ENCODE results near the gene GAD1.

The GAD1 gene

DNA sequence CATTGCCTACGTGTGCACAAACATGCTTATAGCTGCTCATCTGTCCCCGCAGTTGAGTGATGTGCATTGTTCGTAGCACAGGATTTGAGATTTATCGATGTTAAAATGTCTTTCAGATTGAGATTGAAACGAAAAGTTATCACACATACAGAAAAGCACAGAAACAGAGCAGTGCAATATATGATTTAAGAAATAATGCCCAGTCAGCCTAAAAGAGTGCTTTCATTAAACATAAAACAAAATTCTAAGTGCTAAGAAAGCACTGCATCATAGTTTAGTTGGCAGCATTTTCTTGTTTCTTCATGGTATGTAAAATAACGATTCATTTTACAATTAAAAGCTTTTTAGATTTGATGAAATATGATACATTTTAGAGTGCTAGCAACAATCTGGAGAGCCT lies 80.4 kb downstream of the GAD1 start:
- no peak for DNase-seq

DNA sequence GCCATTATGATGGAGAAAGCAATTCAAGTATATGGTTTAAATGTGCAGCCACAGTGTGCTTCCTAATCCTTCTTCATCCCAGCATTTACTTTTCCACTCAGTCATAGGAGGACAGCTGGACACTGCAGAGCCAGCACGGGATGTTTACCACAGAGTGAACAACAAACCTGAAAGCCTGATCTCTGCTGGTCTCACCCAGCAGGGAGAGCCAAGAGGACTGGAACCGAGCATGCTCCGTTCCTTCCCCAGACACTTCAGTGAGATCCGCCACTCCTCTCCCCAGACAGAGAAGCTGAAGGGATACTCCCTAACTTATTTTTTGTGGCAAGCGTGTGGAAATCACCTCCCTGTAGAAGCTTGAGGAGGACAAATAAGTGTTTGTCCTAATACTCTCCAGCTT lies 89.2 kb downstream of the GAD1 start:
- DNase-seq = no peak

Measured in activated CD4-positive, alpha-beta T cell treated with anti-CD3 and anti-CD28 coated beads for 4 hours (primary cell).